GM10266 (cell line): ENCODE results near the gene FBXO2.

Source experiments
- DNase-seq: peaks from one replicate; pipeline ENCODE4 v3.0.0; 2012; ENCODE audit errors: extremely low spot score
- TF ChIP-seq, protein P1 (sequence below): IDR thresholded peaks from 2 replicates; pipeline ENCODE4 v1.5.1; 2012; ENCODE audit warnings: mild to moderate bottlenecking, low read depth; ENCODE audit not compliant: control insufficient read depth, insufficient read depth; ENCODE audit errors: missing control alignments

The FBXO2 gene, protein sequence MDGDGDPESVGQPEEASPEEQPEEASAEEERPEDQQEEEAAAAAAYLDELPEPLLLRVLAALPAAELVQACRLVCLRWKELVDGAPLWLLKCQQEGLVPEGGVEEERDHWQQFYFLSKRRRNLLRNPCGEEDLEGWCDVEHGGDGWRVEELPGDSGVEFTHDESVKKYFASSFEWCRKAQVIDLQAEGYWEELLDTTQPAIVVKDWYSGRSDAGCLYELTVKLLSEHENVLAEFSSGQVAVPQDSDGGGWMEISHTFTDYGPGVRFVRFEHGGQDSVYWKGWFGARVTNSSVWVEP

DNA sequence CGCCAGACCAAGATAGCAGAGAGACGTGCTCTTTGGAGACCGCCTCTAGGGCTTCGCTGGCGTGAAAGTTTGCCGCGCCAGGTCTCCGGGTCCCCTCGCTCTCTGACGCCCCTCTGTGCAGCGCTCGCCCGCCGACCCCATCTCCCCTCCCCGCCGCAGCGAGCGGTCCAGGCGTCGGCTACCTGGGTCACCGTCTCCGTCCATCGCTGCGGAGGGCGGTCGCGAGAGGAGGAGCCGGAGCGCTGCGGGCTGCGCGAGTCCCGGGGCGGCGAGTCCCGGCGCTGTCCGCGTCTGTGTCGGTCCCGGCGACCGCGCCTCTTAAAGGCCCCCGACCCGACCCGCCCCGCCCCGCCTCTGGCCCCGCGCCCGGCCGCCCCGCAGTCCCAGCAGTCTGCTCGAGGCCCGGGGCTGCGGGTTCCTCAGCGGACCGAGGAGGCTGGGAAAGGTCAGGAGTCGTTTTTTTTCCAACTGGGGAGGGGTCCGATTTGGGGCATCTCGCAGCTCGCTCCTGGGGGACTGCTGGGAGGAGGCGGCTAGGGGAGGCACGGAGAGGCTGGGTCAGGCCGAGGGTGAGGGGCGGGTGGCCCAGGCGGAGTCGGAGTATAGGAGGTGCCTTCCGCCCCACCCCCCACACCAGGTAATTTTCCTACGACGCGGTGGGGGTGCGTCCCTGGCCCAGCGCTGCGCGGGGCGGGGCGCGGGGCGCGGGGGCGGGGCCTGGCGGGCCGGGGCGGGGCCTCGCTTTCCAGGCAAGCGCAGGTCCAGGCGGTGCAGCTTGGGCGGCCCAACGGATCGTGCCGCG is at the start of gene FBXO2, which contains the start of gene FBXO44:
Gene FBXO2, minus strand, starts transcription at position 293 of the 802 bp plus-strand sequence. Its CDS starts 89 bp downstream, at position 204.
Gene FBXO44, plus strand, starts transcription at position 741 of the 802 bp plus-strand sequence. CDS start 959 bp downstream, outside the sequence.
- TF ChIP-seq, protein P1, sequence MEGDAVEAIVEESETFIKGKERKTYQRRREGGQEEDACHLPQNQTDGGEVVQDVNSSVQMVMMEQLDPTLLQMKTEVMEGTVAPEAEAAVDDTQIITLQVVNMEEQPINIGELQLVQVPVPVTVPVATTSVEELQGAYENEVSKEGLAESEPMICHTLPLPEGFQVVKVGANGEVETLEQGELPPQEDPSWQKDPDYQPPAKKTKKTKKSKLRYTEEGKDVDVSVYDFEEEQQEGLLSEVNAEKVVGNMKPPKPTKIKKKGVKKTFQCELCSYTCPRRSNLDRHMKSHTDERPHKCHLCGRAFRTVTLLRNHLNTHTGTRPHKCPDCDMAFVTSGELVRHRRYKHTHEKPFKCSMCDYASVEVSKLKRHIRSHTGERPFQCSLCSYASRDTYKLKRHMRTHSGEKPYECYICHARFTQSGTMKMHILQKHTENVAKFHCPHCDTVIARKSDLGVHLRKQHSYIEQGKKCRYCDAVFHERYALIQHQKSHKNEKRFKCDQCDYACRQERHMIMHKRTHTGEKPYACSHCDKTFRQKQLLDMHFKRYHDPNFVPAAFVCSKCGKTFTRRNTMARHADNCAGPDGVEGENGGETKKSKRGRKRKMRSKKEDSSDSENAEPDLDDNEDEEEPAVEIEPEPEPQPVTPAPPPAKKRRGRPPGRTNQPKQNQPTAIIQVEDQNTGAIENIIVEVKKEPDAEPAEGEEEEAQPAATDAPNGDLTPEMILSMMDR, result no peak
- DNase-seq, result peak; percentile 89

DNA sequence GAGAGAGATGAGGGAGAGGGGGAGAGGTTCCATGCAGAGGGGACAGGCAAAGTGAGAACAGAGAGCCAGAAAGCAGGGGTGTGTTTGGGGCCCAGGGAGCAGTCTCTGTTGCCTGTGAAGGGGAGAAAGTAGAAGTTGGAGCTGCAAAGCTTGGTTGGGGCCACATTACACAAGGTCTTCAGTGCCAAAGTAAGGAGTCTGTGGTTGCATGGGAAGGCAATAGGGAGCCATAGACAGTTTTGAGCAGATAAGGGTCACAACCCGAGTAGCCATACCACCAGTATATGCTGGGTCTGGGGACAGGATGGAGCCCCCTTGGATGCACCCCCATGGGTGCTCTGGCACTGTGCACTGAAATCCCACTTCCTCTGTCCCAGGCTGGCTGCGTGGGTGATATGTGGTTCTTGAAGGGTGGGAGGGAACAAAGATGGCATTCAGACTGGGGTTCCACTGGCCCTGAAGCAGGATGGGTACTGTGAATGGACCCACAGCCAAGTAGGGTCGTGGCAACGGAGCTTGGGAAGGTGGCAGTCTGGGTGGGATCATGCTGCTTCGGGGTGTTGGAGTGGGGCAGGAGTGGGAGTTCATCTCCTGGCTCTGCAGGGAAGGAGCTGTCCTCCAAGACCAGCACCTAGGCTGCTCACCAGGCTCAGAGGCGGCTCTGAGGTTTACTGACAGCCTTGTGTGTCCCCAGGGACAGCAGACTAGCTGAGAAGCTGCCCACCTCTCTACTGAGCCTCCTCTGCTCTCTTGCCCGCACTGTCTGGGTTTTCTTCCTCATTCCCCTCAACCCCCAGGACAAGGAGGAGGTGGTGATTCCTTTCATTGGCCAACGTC is 49.3 kb upstream of the FBXO2 start:
- TF ChIP-seq, protein P1, result no peak
- no peak for DNase-seq

DNA sequence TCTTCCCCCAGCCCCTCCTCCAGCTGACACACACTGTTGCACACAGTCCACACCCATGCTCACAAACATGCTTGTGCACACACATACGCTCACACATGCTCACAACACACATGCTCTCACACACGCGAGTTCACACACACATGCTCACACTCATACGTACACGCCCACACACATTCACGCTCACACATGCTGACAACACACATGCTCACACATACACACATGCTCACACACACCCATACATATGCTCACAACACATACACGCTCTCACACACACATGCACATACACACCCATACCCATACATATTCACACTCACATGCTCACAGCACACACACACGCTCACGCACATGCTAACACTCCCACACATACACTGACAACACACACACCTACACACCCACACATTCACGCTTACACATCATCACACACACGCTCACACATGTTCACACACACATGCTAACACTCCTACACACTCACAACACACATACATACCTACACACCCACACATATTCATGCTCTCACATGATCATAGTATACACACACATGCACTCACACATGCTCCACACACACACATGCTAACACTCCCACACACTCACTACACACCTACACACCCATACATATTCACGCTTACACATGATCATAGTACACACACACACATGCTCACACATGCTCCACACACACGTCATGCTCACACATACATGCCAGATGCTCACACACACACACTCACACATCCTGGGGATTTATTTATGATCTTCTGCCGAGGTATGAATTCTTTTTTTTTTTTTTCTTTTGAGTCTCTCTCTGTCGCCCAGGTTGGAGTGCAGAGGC is 48.0 kb upstream of the FBXO2 start:
- no peak for DNase-seq
- TF ChIP-seq, protein P1, result no peak

DNA sequence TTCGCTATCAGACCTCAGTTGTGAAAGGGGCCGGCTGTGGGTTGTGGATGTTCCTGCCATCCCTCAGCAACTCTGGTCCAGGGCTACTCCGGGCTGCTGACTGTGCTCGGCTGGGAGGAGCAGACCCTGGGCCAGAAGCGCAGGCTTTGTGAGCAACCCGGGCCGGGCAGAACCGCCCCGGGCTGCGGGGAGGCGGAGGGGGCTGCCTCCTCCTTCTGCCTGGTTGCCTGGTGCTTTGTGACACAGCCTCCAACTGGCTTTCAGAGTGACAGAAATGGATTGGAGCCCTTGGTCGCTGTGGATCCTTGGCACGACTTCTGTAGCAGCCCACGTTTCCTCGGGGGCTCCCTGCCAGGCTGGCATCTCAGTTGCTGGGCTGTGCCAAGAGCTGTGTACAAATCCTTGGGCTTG is 47.3 kb upstream of the FBXO2 start:
- TF ChIP-seq, protein P1, result no peak
- no peak for DNase-seq

GRCh38 chr1:11700601-11701467 is 46.6 kb upstream of the FBXO2 start:
- DNase-seq, result no peak
- TF ChIP-seq, protein P1, result no peak

GRCh38 chr1:11697893-11698210 is 43.6 kb upstream of the FBXO2 start:
- TF ChIP-seq, protein P1, result no peak
- DNase-seq, result no peak
